ENCODE measurements around the gene AGO3.

Gene AGO3

GRCh38 chr1:36098650-36099365 lies 167.9 kb downstream of the AGO3 start:
- no peak for DNase-seq

GRCh38 chr1:36099681-36100341 lies 168.9 kb downstream of the AGO3 start:
- DNase-seq = peak; percentile 86

- DNase-seq = no peak
Measured at GRCh38 chr1:36100376-36100775, 169.5 kb downstream of the AGO3 start.

GRCh38 chr1:36101546-36101945 lies 170.6 kb downstream of the AGO3 start:
- DNase-seq = no peak

GRCh38 chr1:36106269-36106668 lies 175.4 kb downstream of the AGO3 start:
- DNase-seq = no peak

- no peak for DNase-seq
Measured at GRCh38 chr1:36107394-36107793, 176.5 kb downstream of the AGO3 start.

- no peak for DNase-seq
Measured at GRCh38 chr1:36108314-36108713, 177.4 kb downstream of the AGO3 start.

- DNase-seq = no peak
Measured at GRCh38 chr1:36109041-36109679, 178.3 kb downstream of the AGO3 start.

GRCh38 chr1:36111151-36111550 lies 180.2 kb downstream of the AGO3 start:
- no peak for DNase-seq

- no peak for DNase-seq
Measured at GRCh38 chr1:36112823-36113222, 181.9 kb downstream of the AGO3 start.

GRCh38 chr1:36114371-36114770 lies 183.5 kb downstream of the AGO3 start:
- DNase-seq = no peak

- DNase-seq = peak; percentile 52
Measured at GRCh38 chr1:36115200-36115669, 184.3 kb downstream of the AGO3 start.

- DNase-seq = no peak
Measured at GRCh38 chr1:36115931-36116330, 185.0 kb downstream of the AGO3 start.

- DNase-seq = no peak
Measured at GRCh38 chr1:36116901-36117300, 186.0 kb downstream of the AGO3 start.

GRCh38 chr1:36118447-36119204 lies 187.7 kb downstream of the AGO3 start:
- DNase-seq = no peak

GRCh38 chr1:36119456-36119855 lies 188.6 kb downstream of the AGO3 start:
- DNase-seq = no peak
